Keratinocyte (primary cell): ENCODE data around the gene NOM1. TPM values are rescaled to one million over a fixed set of nuclear protein-coding genes. Genes with fewer than 3 reads are reported as not detected.
"Not testable (repeated sequence)": the region's sequence is repeated elsewhere in the genome, so short reads cannot be mapped to it uniquely, and the experiment has no call there.

ENCODE experiments used
- DNase-seq: peaks from one replicate; pipeline ENCODE4 v3.0.0-alpha.2; 2011; ENCODE audit warnings: low read depth, missing footprints, low spot score
- FAIRE-seq: peaks from 2 replicates; lab custom pipeline; 2011; peaks lifted over from hg19 to GRCh38; lab: Jason Lieb, UNC
- H2AFZ ChIP-seq: 2 replicates; pipeline ENCODE4 v1.6.0; 2012; ENCODE audit warnings: low read length, control low read depth, inconsistent platforms; ENCODE audit not compliant: control insufficient read depth
- H3K27ac ChIP-seq: 2 replicates; pipeline ENCODE4 v1.5.1; 2011; ENCODE audit warnings: low read length; ENCODE audit not compliant: control insufficient read depth, insufficient read depth
- H3K27me3 ChIP-seq: 3 replicates; pipeline ENCODE4 v1.6.0; 2011; ENCODE audit warnings: low read length; ENCODE audit not compliant: control insufficient read depth, insufficient read depth; ENCODE audit errors: extremely low read depth
- H3K36me3 ChIP-seq, 2 experiments: 2 replicates in 1 of 2; 3 replicates in 1 of 2; pipeline ENCODE4 v1.5.1; 2011; ENCODE audit warnings: low read length in 2 of 2, mild to moderate bottlenecking in 1 of 2; ENCODE audit not compliant: control insufficient read depth in 2 of 2, insufficient read depth in 2 of 2; ENCODE audit errors: extremely low read depth in 1 of 2
- H3K4me1 ChIP-seq: 3 replicates; pipeline ENCODE4 v1.5.1; 2011; ENCODE audit warnings: low read length; ENCODE audit not compliant: control insufficient read depth, insufficient read depth; ENCODE audit errors: extremely low read depth
- H3K4me2 ChIP-seq: 3 replicates; pipeline ENCODE4 v1.6.0; 2011; ENCODE audit warnings: low read depth, low read length; ENCODE audit not compliant: control insufficient read depth, insufficient read depth; ENCODE audit errors: extremely low read depth
- H3K4me3 ChIP-seq, 3 experiments: fragments of 200-600 bp in 1 of 3; sonication (generic) in 1 of 3; 2 replicates in 2 of 3; 3 replicates in 1 of 3; pipeline ENCODE4 v1.5.1; 2011 to 2016; ENCODE audit warnings: low read length in 3 of 3, mild to moderate bottlenecking in 3 of 3, control low read depth in 2 of 3, inconsistent platforms in 1 of 3, low read depth in 1 of 3, mixed read lengths in 1 of 3, mixed run types in 1 of 3, moderate library complexity in 1 of 3; ENCODE audit not compliant: control insufficient read depth in 2 of 3, insufficient read depth in 2 of 3; ENCODE audit errors: extremely low read depth in 1 of 3
- H3K79me2 ChIP-seq: 2 replicates; pipeline ENCODE4 v1.6.0; 2012; ENCODE audit warnings: low read length; ENCODE audit not compliant: control insufficient read depth, insufficient read depth
- H3K9ac ChIP-seq: 3 replicates; pipeline ENCODE4 v1.6.0; 2011; ENCODE audit warnings: low read length; ENCODE audit not compliant: control insufficient read depth, insufficient read depth; ENCODE audit errors: extremely low read depth
- H3K9me1 ChIP-seq: 3 replicates; pipeline ENCODE4 v1.6.0; 2011; ENCODE audit warnings: low read length; ENCODE audit not compliant: control insufficient read depth, insufficient read depth; ENCODE audit errors: extremely low read depth
- H3K9me3 ChIP-seq: 2 replicates; pipeline ENCODE4 v1.5.1; 2012; ENCODE audit warnings: low read depth, low read length; ENCODE audit not compliant: control insufficient read depth
- H4K20me1 ChIP-seq: 3 replicates; pipeline ENCODE4 v1.6.0; 2011; ENCODE audit warnings: low read length; ENCODE audit not compliant: control insufficient read depth, insufficient read depth; ENCODE audit errors: extremely low read depth
- CTCF ChIP-seq, 3 experiments: IDR thresholded peaks in 1 of 3; conservative IDR thresholded peaks in 1 of 3; optimal IDR thresholded peaks in 1 of 3; 2 replicates in 2 of 3; 3 replicates in 1 of 3; pipeline versions ENCODE3 to v1.5.1; 2011; ENCODE audit warnings: low read length in 3 of 3, mild to moderate bottlenecking in 3 of 3, moderate library complexity in 2 of 3, control low read depth in 1 of 3, inconsistent platforms in 1 of 3; ENCODE audit not compliant: insufficient read depth in 2 of 3; ENCODE audit errors: extremely low read depth in 1 of 3
- EZH2 ChIP-seq: IDR thresholded peaks from one replicate; pipeline ENCODE4 v1.6.1; 2012; ENCODE audit warnings: inconsistent platforms, mild to moderate bottlenecking, low read length, moderate library complexity
- dilution Hi-C: fragments of 300-500 bp; cut with MboI; formaldehyde crosslinking; loops from one replicate; pipeline ENCODE4 v1.7.0; 2020; ENCODE audit warnings: low sequenced_read_pairs; ENCODE audit not compliant: extremely low pct_ligation_motif_present
- polyA plus RNA-seq, 5 experiments: library from polyadenylated mRNA; depleted of rRNA in 3 of 5; stranded (reverse) in 3 of 5; stranded (forward) in 1 of 5; unstranded in 1 of 5; fragments of >200 nt; gene quantifications; 1 replicate in 1 of 5; 2 replicates in 3 of 5; 3 replicates in 1 of 5; pipeline versions ENCODE4 v1.2.1 to v1.2.3, GENCODE V29; 2011 to 2012; ENCODE audit warnings: missing spikeins in 2 of 5, low read depth in 1 of 5, low replicate concordance in 1 of 5

NOM1 gene
- polyA plus RNA-seq, 1 donor (not counting 4 experiments of a cell fraction or from before 2014, with no cell fraction given): 17.1 TPM

- H4K20me1 ChIP-seq: peaks cover 3% of the 10 kb centered on the region
- H3K4me1 ChIP-seq: peaks cover 15% of the 10 kb centered on the region
- H3K79me2 ChIP-seq: peaks cover 38% of the 10 kb centered on the region
- H3K9me3 ChIP-seq: no peaks in the 10 kb centered on the region
- H3K36me3 ChIP-seq: peaks cover 6 to 7% of the 10 kb centered on the region in 2 experiments
- no peak for FAIRE-seq
- H3K9me1 ChIP-seq: no peaks in the 10 kb centered on the region
- peak overlapping the region; percentile 72 for H3K9ac ChIP-seq
- dilution Hi-C loops: no loop called here
- DNase-seq: no peak
- no peak overlapping the region for H3K27ac ChIP-seq
- peak overlapping the region; percentile 65 for H3K4me2 ChIP-seq
- no peak overlapping the region for H2AFZ ChIP-seq
- no peak for TF ChIP-seq EZH2
- no peak for TF ChIP-seq CTCF (optimal IDR thresholded peaks at IDR 0.05 in 1 of 3, IDR thresholded peaks at IDR 0.05 in 1 of 3, conservative IDR thresholded peaks at IDR 0.05 in 1 of 3; ENCODE audit: extremely low read depth in 1 of 3, insufficient read depth in 2 of 3, low read length in 3 of 3)
- H3K4me3 ChIP-seq: peak overlapping the region; percentile 50 to 84 (median 61)
- H3K27me3 ChIP-seq: no peaks in the 10 kb centered on the region
These were observed 1.2 kb upstream of the NOM1 start for GRCh38 chr7:156948361-156948760.

GRCh38 chr7:156950381-156950858, 908 bp downstream of the NOM1 start:
- dilution Hi-C loops: no loop called here
- Histone ChIP-seq H3K9ac (peak overlapping the region; percentile 86), H3K27me3 (no peaks in the 10 kb centered on the region), H4K20me1 (peaks cover 8% of the 10 kb centered on the region), H3K36me3 (peaks cover 20 to 26% of the 10 kb centered on the region in 2 experiments), H3K4me3 (peak overlapping the region; percentile 80 to 96 (median 84)), H3K27ac (peak overlapping the region; percentile 71), H3K9me1 (no peaks in the 10 kb centered on the region), H3K4me1 (peaks cover 12% of the 10 kb centered on the region), H2AFZ (no peak overlapping the region), H3K79me2 (peaks cover 58% of the 10 kb centered on the region), H3K9me3 (no peaks in the 10 kb centered on the region), H3K4me2 (peak overlapping the region; percentile 90)
- TF ChIP-seq EZH2 (no peak), CTCF (optimal IDR thresholded peaks at IDR 0.05 in 1 of 3, IDR thresholded peaks at IDR 0.05 in 1 of 3, conservative IDR thresholded peaks at IDR 0.05 in 1 of 3; ENCODE audit: extremely low read depth in 1 of 3, insufficient read depth in 2 of 3, low read length in 3 of 3) (no peak)
- DNase-seq (no peak), FAIRE-seq (no peak)

DNA sequence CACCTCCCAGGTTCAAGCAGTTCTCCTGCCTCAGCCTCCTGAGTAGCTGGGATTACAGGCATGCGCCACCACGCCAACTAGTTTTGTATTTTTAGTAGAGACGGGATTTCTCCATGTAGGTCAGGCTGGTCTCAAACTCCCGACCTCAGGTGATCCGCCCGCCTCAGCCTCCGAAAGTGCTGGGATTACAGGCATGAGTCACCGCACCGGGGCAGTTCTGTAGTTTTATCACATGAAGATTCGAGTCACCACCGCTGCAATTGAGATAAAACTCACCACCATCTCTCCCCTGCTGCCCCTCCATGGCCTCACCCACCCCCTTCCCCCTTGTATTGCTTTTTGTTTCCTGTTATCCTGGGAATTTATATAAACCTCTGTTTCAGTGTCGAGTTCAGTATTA, 3.7 kb downstream of the NOM1 start:
- H3K9ac ChIP-seq, H3K27me3 ChIP-seq, H3K27ac ChIP-seq, H3K9me1 ChIP-seq, H3K4me2 ChIP-seq, H3K9me3 ChIP-seq, FAIRE-seq, H2AFZ ChIP-seq, H4K20me1 ChIP-seq, H3K4me3 ChIP-seq, DNase-seq, dilution Hi-C loops: not testable (repeated sequence)
- H3K36me3 ChIP-seq: peaks cover 30% of the 10 kb centered on the region in 2 experiments
- peaks cover 74% of the 10 kb centered on the region for H3K79me2 ChIP-seq
- peaks cover 12% of the 10 kb centered on the region for H3K4me1 ChIP-seq
